A204.1 (cell line): ENCODE measurements around the gene RERE.

Source experiments
- FAIRE-seq: peaks from 2 replicates; lab custom pipeline; 2012; peaks lifted over from hg19 to GRCh38; lab: Jason Lieb, UNC

The RERE gene

GRCh38 chr1:8685463-8685862 is 132.0 kb downstream of the RERE start:
- FAIRE-seq, result no peak

- FAIRE-seq, result no peak
Measured at GRCh38 chr1:8684590-8684989, 132.8 kb downstream of the RERE start.

- FAIRE-seq, result no peak
Measured at GRCh38 chr1:8682573-8682972, 134.9 kb downstream of the RERE start.

GRCh38 chr1:8681911-8682310 is 135.5 kb downstream of the RERE start:
- FAIRE-seq, result no peak

- FAIRE-seq, result no peak
Measured at GRCh38 chr1:8680664-8681650, 136.5 kb downstream of the RERE start.

GRCh38 chr1:8679929-8680663 is 137.3 kb downstream of the RERE start:
- FAIRE-seq, result no peak

GRCh38 chr1:8679395-8679800 is 138.0 kb downstream of the RERE start:
- no peak for FAIRE-seq

GRCh38 chr1:8678673-8679394 is 138.6 kb downstream of the RERE start:
- FAIRE-seq, result no peak

- no peak for FAIRE-seq
Measured at GRCh38 chr1:8677782-8678181, 139.7 kb downstream of the RERE start.

GRCh38 chr1:8676813-8677212 is 140.6 kb downstream of the RERE start:
- FAIRE-seq, result no peak

GRCh38 chr1:8676072-8676471 is 141.4 kb downstream of the RERE start:
- no peak for FAIRE-seq

- no peak for FAIRE-seq
Measured at GRCh38 chr1:8674912-8675311, 142.5 kb downstream of the RERE start.

GRCh38 chr1:8674481-8674880 is 143.0 kb downstream of the RERE start:
- no peak for FAIRE-seq

GRCh38 chr1:8671306-8671917 is 146.0 kb downstream of the RERE start:
- no peak for FAIRE-seq

GRCh38 chr1:8670371-8670818 is 147.0 kb downstream of the RERE start:
- no peak for FAIRE-seq

GRCh38 chr1:8669606-8670335 is 147.7 kb downstream of the RERE start:
- FAIRE-seq, result no peak

- no peak for FAIRE-seq
Measured at GRCh38 chr1:8667869-8668594, 149.4 kb downstream of the RERE start.

GRCh38 chr1:8666389-8667167 is 150.9 kb downstream of the RERE start:
- no peak for FAIRE-seq

- FAIRE-seq, result no peak
Measured at GRCh38 chr1:8665833-8666232, 151.6 kb downstream of the RERE start.

- no peak for FAIRE-seq
Measured at GRCh38 chr1:8664887-8665286, 152.6 kb downstream of the RERE start.
